Loucy (cell line): ENCODE measurements around the gene ERCC6L2.

Source experiments
- EZH2phosphoT487 ChIP-seq: fragments of 200-600 bp; IDR thresholded peaks from 2 replicates; pipeline ENCODE4 v1.6.1; 2018; ENCODE audit warnings: antibody characterized with exemption, mild to moderate bottlenecking, moderate library complexity, borderline replicate concordance
- TF ChIP-seq, protein P1 (sequence below): fragments of 200-600 bp; sonication (generic); conservative IDR thresholded peaks from 2 replicates; pipeline ENCODE4 v1.5.1; 2014; ENCODE audit warnings: mild to moderate bottlenecking, antibody characterized with exemption, low read length

DNA sequence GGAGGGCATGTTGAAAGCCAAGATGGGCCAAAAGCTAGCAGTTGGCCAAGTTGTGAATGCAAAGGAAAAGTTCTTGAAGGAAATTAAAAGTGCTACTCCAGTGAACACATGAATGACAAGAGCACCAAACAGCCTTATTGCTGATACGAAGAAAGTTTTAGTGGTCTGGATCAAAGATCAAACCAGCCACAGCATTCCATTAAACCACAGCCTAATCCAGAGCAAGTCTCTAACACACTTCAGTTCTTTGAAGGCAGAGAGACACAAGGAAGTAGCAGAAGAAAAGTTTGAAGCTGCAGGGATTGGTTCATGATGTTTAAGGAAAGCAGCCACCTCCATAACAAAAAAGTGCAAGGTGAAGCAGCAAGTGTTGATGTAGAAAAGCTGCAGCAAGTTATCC is 71.6 kb downstream of the ERCC6L2 start:
- TF ChIP-seq, protein P1, sequence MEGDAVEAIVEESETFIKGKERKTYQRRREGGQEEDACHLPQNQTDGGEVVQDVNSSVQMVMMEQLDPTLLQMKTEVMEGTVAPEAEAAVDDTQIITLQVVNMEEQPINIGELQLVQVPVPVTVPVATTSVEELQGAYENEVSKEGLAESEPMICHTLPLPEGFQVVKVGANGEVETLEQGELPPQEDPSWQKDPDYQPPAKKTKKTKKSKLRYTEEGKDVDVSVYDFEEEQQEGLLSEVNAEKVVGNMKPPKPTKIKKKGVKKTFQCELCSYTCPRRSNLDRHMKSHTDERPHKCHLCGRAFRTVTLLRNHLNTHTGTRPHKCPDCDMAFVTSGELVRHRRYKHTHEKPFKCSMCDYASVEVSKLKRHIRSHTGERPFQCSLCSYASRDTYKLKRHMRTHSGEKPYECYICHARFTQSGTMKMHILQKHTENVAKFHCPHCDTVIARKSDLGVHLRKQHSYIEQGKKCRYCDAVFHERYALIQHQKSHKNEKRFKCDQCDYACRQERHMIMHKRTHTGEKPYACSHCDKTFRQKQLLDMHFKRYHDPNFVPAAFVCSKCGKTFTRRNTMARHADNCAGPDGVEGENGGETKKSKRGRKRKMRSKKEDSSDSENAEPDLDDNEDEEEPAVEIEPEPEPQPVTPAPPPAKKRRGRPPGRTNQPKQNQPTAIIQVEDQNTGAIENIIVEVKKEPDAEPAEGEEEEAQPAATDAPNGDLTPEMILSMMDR, result no peak
- TF ChIP-seq EZH2phosphoT487, result no peak
